Measurements from ENCODE around the gene SLC5A10. TPM values are rescaled to one million over a fixed set of nuclear protein-coding genes. Genes with fewer than 3 reads are reported as not detected.
"Not testable (repeated sequence)": the region's sequence is repeated elsewhere in the genome, so short reads cannot be mapped to it uniquely, and the experiment has no call there.

The SLC5A10 gene
- polyA plus RNA-seq, 1 donor from 2014 or later, result not detected

DNA sequence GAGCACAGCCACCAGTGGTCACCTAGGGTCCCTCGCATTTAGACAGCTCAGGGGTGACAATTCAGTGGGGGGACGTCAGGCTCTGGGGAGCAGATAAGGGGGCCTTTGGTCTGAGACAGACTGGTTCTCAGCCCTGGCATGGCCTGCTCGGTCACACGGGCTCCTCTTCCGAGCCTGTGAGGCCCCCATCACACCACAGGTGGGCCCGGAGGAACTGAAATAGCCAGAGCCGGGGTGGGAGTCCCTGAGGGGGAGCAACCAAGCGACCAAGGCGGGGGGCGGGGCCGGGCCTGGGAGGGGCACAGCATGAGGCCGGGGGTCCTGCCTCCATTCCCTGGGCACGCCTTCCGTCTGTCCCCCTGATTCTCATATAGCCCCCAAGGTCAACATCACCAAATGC is 90.4 kb downstream of the SLC5A10 start:
- not testable (repeated sequence) for H3K9ac ChIP-seq (ENCODE audit: low read length); H3K9me3 ChIP-seq (ENCODE audit: low read length); H2AFZ ChIP-seq (ENCODE audit: low read depth, low read length); H3F3A ChIP-seq (ENCODE audit: insufficient read depth, low read length, poor library complexity, severe bottlenecking); H3K4me3 ChIP-seq (ENCODE audit: low read length); H3K27ac ChIP-seq (ENCODE audit: low read length); H3K9me2 ChIP-seq (ENCODE audit: insufficient read depth, low read length); H3K79me2 ChIP-seq (replicated peaks; ENCODE audit: insufficient read depth, low read length); H3K4me2 ChIP-seq (ENCODE audit: low read length); H3K27me3 ChIP-seq (ENCODE audit: insufficient read depth, low read depth, low read length); H3K36me3 ChIP-seq (ENCODE audit: insufficient read depth, low read length); H4K20me1 ChIP-seq (ENCODE audit: insufficient read depth)

DNA sequence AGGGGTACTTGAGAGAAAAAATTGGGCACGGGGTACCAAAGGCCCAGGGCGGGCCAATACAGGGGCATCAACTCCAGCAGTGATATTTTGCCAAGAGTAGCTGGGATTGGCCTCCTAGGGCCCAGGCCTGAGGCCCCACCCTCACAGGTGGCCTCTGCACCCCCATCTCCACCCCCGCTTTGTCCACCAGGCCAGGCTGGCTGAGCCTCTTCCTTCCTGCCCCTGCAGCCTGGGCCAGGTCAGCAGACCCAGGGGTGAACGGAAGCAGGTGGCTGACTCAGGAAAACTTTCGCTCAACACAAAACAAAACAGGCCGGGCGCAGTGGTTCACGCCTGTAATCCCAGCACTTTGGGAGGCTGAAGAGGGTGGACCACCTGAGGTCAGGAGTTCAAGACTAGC is 91.1 kb downstream of the SLC5A10 start:
- not testable (repeated sequence) for H3K9me3 ChIP-seq (ENCODE audit: low read length); H3K27me3 ChIP-seq (ENCODE audit: insufficient read depth, low read depth, low read length); H4K20me1 ChIP-seq (ENCODE audit: insufficient read depth)

DNA sequence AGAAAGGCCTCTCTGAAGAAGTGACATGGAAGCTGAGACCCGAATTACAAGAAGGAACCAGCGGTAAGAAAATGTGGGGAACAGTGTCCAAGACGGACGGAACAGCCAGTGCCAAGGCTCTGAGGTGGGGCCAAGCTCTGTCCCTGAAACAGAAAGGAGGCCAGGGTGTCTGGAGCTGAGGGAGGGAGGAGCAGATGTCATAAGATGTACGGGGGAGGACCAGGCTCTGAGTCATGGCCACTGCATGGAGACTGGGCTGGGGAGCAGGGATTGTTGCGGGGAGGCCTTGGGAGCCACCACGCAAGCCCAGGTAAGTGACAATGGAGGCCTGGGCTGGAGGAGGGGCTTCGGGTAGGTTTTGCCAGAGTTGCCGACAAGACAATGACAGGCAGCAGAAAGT is 92.7 kb downstream of the SLC5A10 start:
- not testable (repeated sequence) for H3K27ac ChIP-seq (ENCODE audit: low read length); H3K9me2 ChIP-seq (ENCODE audit: insufficient read depth, low read length); H3K79me2 ChIP-seq (replicated peaks; ENCODE audit: insufficient read depth, low read length); H3K9me3 ChIP-seq (ENCODE audit: low read length); H3K4me3 ChIP-seq (ENCODE audit: low read length); H3K9ac ChIP-seq (ENCODE audit: low read length); H3K36me3 ChIP-seq (ENCODE audit: insufficient read depth, low read length); H3F3A ChIP-seq (ENCODE audit: insufficient read depth, low read length, poor library complexity, severe bottlenecking); H3K4me2 ChIP-seq (ENCODE audit: low read length); H2AFZ ChIP-seq (ENCODE audit: low read depth, low read length); H4K20me1 ChIP-seq (ENCODE audit: insufficient read depth); H3K27me3 ChIP-seq (ENCODE audit: insufficient read depth, low read depth, low read length)

More for the DNA sequence above, 91.1 kb downstream of the SLC5A10 start:
- not testable (repeated sequence) for H3K79me2 ChIP-seq (replicated peaks; ENCODE audit: insufficient read depth, low read length); H3K4me3 ChIP-seq (ENCODE audit: low read length); H3K9me2 ChIP-seq (ENCODE audit: insufficient read depth, low read length); H2AFZ ChIP-seq (ENCODE audit: low read depth, low read length); H3K36me3 ChIP-seq (ENCODE audit: insufficient read depth, low read length); H3F3A ChIP-seq (ENCODE audit: insufficient read depth, low read length, poor library complexity, severe bottlenecking); H3K27ac ChIP-seq (ENCODE audit: low read length); H3K9ac ChIP-seq (ENCODE audit: low read length); H3K4me2 ChIP-seq (ENCODE audit: low read length)

DNA sequence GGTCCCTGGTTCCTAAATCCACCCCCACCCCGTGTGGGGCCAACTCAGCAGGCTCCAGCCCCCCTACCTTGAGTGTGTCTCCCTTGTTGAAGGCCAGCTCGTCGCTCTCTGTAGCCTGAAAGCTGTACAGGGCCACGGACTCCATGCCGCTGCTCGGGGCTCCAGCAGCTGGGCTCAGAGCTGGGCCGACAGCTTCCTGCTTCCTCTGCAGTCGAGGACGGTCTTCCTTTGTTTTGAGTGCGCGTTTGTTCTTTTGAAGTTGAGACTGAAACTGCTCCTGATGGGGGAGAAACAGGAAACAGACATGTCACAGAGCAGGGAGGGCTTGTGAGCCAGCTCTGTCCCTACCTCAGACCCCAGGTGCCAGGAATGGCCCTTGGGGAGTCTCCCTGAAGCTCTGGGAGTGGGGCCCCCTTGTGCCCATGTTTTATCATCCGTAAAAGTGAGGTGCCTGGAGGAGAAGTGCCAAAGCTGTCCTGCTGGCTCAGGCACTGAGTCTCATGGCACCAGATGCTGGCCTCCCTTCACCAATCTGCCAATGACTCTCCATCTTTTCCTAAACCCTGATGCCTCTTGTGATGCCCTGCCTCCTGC is 94.9 kb downstream of the SLC5A10 start, which contains the start of gene GRAP:
GRAP (minus strand) TSS at position 176 of the 594 bp plus-strand sequence; CDS start at position 145, 31 bp downstream.
- H3K4me3 ChIP-seq (ENCODE audit: low read length); H3K27ac ChIP-seq (ENCODE audit: low read length); H2AFZ ChIP-seq (ENCODE audit: low read depth, low read length); H4K20me1 ChIP-seq (ENCODE audit: insufficient read depth); H3K9me2 ChIP-seq (ENCODE audit: insufficient read depth, low read length); H3K79me2 ChIP-seq (replicated peaks; ENCODE audit: insufficient read depth, low read length); H3K9ac ChIP-seq (ENCODE audit: low read length); H3K27me3 ChIP-seq (ENCODE audit: insufficient read depth, low read depth, low read length); H3K9me3 ChIP-seq (ENCODE audit: low read length); H3F3A ChIP-seq (ENCODE audit: insufficient read depth, low read length, poor library complexity, severe bottlenecking); H3K4me2 ChIP-seq (ENCODE audit: low read length); H3K36me3 ChIP-seq (ENCODE audit: insufficient read depth, low read length): not testable (repeated sequence)

DNA sequence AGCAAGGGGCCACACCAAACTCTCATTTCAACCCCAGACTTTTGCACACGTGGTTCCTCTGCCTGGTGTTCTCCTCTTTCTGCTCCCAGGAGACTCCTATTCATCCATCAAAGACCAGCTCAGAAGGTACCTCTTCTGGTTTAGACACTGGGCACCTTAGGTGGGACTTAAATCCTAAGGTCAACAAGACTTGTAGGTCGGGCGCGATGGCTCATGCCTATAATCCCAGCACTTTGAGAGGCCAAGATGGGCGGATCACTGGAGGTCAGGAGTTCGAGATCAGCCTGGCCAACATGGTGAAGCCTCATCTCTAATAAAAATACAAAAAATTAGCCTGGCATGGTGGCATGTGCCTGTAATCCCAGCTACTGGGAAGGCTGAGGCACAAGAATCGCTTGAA is 95.5 kb downstream of the SLC5A10 start:
- not testable (repeated sequence) for H3K27ac ChIP-seq (ENCODE audit: low read length); H3K9me3 ChIP-seq (ENCODE audit: low read length); H3K9me2 ChIP-seq (ENCODE audit: insufficient read depth, low read length); H2AFZ ChIP-seq (ENCODE audit: low read depth, low read length); H3K79me2 ChIP-seq (replicated peaks; ENCODE audit: insufficient read depth, low read length); H3K36me3 ChIP-seq (ENCODE audit: insufficient read depth, low read length); H3K4me2 ChIP-seq (ENCODE audit: low read length); H3K4me3 ChIP-seq (ENCODE audit: low read length); H3F3A ChIP-seq (ENCODE audit: insufficient read depth, low read length, poor library complexity, severe bottlenecking); H3K9ac ChIP-seq (ENCODE audit: low read length); H4K20me1 ChIP-seq (ENCODE audit: insufficient read depth); H3K27me3 ChIP-seq (ENCODE audit: insufficient read depth, low read depth, low read length)

DNA sequence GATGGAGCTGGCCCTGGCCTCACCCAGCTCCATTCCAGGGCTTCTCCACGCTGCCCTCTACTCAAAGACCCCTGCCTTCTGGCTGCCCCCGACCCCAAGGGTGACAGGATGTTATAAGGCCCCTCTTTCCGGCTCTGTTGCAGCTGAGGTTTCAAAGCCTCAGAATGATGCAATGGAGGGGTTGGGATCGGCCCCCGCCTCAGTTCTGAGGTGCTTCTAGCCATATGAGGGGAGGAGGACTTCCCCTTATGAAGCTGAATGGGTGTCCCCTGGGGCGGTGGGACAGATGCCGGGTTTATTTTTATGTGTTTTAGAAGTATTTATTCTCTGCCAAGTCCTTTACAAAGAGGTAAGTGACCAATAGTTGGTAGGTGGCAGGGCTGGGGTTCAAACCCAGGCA is 96.9 kb downstream of the SLC5A10 start:
- H3K4me2 ChIP-seq (ENCODE audit: low read length); H2AFZ ChIP-seq (ENCODE audit: low read depth, low read length); H3K36me3 ChIP-seq (ENCODE audit: insufficient read depth, low read length); H3K4me3 ChIP-seq (ENCODE audit: low read length); H3K79me2 ChIP-seq (replicated peaks; ENCODE audit: insufficient read depth, low read length); H3F3A ChIP-seq (ENCODE audit: insufficient read depth, low read length, poor library complexity, severe bottlenecking); H3K9me3 ChIP-seq (ENCODE audit: low read length); H3K9me2 ChIP-seq (ENCODE audit: insufficient read depth, low read length); H3K27ac ChIP-seq (ENCODE audit: low read length); H3K9ac ChIP-seq (ENCODE audit: low read length); H4K20me1 ChIP-seq (ENCODE audit: insufficient read depth); H3K27me3 ChIP-seq (ENCODE audit: insufficient read depth, low read depth, low read length): not testable (repeated sequence)

DNA sequence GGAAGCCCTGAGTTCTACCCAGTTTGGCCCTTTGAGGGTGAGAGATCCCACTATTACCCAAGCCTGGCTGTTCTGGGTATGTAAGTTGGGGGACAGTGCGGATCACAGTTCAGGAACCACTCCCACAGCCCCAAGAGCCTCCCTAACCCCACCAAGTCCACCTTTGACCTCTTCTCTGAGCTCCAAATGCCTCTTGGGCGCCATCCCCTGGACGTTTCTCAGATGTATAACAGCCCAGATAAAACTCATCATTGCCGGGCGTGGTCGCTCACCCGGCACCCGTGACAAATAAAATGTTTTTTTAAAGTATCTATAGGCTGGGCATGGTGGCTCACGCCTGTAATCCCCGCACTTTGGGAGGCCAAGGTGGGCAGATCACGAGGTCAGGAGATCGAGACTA is 103.5 kb downstream of the SLC5A10 start:
- not testable (repeated sequence) for H4K20me1 ChIP-seq (ENCODE audit: insufficient read depth); H3K9me2 ChIP-seq (ENCODE audit: insufficient read depth, low read length); H3K9me3 ChIP-seq (ENCODE audit: low read length); H3K9ac ChIP-seq (ENCODE audit: low read length); H3K79me2 ChIP-seq (replicated peaks; ENCODE audit: insufficient read depth, low read length); H3K27me3 ChIP-seq (ENCODE audit: insufficient read depth, low read depth, low read length); H3K36me3 ChIP-seq (ENCODE audit: insufficient read depth, low read length); H3K27ac ChIP-seq (ENCODE audit: low read length); H3K4me3 ChIP-seq (ENCODE audit: low read length); H3F3A ChIP-seq (ENCODE audit: insufficient read depth, low read length, poor library complexity, severe bottlenecking); H3K4me2 ChIP-seq (ENCODE audit: low read length); H2AFZ ChIP-seq (ENCODE audit: low read depth, low read length)

DNA sequence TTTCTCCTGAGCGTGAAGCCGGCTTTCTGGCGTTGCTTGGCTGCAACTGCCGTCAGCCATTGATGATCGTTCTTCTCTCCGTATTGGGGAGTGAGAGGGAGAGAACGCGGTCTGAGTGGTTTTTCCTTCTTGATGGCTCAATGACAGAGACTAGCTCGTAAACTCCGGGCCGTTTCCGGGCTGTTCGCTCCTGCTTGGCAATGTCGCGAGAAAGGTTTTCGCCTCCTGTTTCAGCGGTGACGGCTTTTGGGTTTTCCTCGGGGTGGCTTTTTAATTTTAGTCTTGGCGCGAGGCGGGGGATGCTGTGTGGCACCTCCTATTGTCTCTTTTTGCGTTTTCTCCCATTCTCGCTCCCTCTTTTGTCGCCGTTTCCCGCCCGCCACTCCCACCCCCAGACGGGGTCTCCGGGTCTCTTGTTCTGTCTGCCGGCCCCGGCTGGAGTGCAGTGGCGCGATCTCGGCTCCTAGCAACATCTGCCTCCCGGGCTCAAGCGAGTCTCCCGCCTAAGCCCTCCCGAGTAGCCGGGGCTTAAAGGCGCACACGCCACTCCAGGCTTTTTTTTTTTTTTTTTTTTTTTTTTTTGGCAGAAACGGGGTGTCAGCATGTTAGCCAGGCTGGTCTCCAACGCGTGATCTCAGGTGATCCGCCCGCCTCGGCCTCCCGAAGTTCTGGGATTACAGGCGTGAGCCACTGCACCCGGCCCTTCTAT is 110.2 kb downstream of the SLC5A10 start:
- H3K36me3 ChIP-seq (ENCODE audit: insufficient read depth, low read length); H3K9ac ChIP-seq (ENCODE audit: low read length); H4K20me1 ChIP-seq (ENCODE audit: insufficient read depth); H3F3A ChIP-seq (ENCODE audit: insufficient read depth, low read length, poor library complexity, severe bottlenecking); H3K4me2 ChIP-seq (ENCODE audit: low read length); H3K9me2 ChIP-seq (ENCODE audit: insufficient read depth, low read length); H3K79me2 ChIP-seq (replicated peaks; ENCODE audit: insufficient read depth, low read length); H3K27ac ChIP-seq (ENCODE audit: low read length); H3K9me3 ChIP-seq (ENCODE audit: low read length); H2AFZ ChIP-seq (ENCODE audit: low read depth, low read length); H3K27me3 ChIP-seq (ENCODE audit: insufficient read depth, low read depth, low read length); H3K4me3 ChIP-seq (ENCODE audit: low read length): not testable (repeated sequence)

Data from neural cell (in vitro differentiated cells).